PC-3 (cell line): ENCODE data around the gene ARHGAP8. TPM values are rescaled to one million over a fixed set of nuclear protein-coding genes. Genes with fewer than 3 reads are reported as not detected.

Experiments
- ATAC-seq: fragments of 200-7000 bp; cut with Tn5 transposase; 2 replicates; pipeline ENCODE4 v1.9.1; 2020; ENCODE audit warnings: mild to moderate bottlenecking, moderate library complexity
- BruUV-seq: library from RNA; stranded (reverse); fragments of 400-500 nt; replicated peaks from 2 replicates; lab custom pipeline; 2021; lab: Mats Ljungman, UMichigan
- CTCF ChIA-PET: fragments of 300-600 bp; sonication (Branson Sonifier 250); formaldehyde crosslinking; loops from one replicate; lab custom pipeline; 2022; ENCODE audit warnings: antibody characterized with exemption; lab: Charles Lee
- POLR2A ChIA-PET: fragments of 300-600 bp; sonication (Branson Sonifier 250); formaldehyde crosslinking; loops from one replicate; lab custom pipeline; 2022; ENCODE audit warnings: antibody characterized with exemption; ENCODE audit not compliant: unreplicated experiment; lab: Charles Lee
- DNase-seq: peaks from one replicate; pipeline ENCODE4 v3.0.0-alpha.2; 2015
- H2AFZ ChIP-seq: fragments of 300-600 bp; sonication (generic); 2 replicates; pipeline ENCODE4 v1.6.0; 2016; ENCODE audit warnings: antibody characterized with exemption, low read length
- H3F3A ChIP-seq: fragments of 300-600 bp; sonication (generic); one replicate; pipeline ENCODE4 v1.6.0; 2017; ENCODE audit warnings: antibody characterized with exemption, low read length, control low read depth, mild to moderate bottlenecking; ENCODE audit not compliant: unreplicated experiment
- H3K27ac ChIP-seq: fragments of 300-600 bp; sonication (generic); 2 replicates; pipeline ENCODE4 v1.5.1; 2016; ENCODE audit warnings: mild to moderate bottlenecking, low read length
- H3K27me3 ChIP-seq: fragments of 300-600 bp; sonication (generic); 2 replicates; pipeline ENCODE4 v1.6.1; 2016; ENCODE audit warnings: low read length, mixed read lengths
- H3K36me3 ChIP-seq: fragments of 300-600 bp; sonication (generic); 2 replicates; pipeline ENCODE4 v1.6.1; 2016; ENCODE audit warnings: low read depth, mixed run types, low read length, mixed read lengths
- H3K4me1 ChIP-seq: fragments of 300-600 bp; sonication (generic); 2 replicates; pipeline ENCODE4 v1.5.1; 2016; ENCODE audit warnings: low read length; ENCODE audit not compliant: insufficient read depth
- H3K4me2 ChIP-seq: fragments of 300-600 bp; sonication (generic); 2 replicates; pipeline ENCODE4 v1.6.0; 2016; ENCODE audit warnings: low read length
- H3K4me3 ChIP-seq: fragments of 300-600 bp; sonication (generic); 2 replicates; pipeline ENCODE4 v1.5.1; 2016; ENCODE audit warnings: mild to moderate bottlenecking, low read length, mixed read lengths
- H3K79me2 ChIP-seq: fragments of 300-600 bp; sonication (generic); 2 replicates; pipeline ENCODE4 v1.6.1; 2017; ENCODE audit warnings: low read length, mixed read lengths
- H3K9ac ChIP-seq: fragments of 300-600 bp; sonication (generic); 2 replicates; pipeline ENCODE4 v1.6.0; 2016; ENCODE audit warnings: mild to moderate bottlenecking, low read length
- H3K9me2 ChIP-seq: fragments of 300-600 bp; sonication (generic); replicated peaks from 2 replicates; pipeline ENCODE4 v1.6.1; 2016; ENCODE audit warnings: mixed run types, low read length, mixed read lengths
- H3K9me3 ChIP-seq: fragments of 300-600 bp; sonication (generic); 2 replicates; pipeline ENCODE4 v1.6.1; 2016; ENCODE audit warnings: low read length, mixed read lengths
- H4K20me1 ChIP-seq: fragments of 300-600 bp; sonication (generic); 2 replicates; pipeline ENCODE4 v1.6.1; 2016; ENCODE audit warnings: low read length, mixed read lengths
- CTCF ChIP-seq: fragments of 300-600 bp; sonication (generic); conservative IDR thresholded peaks from 2 replicates; pipeline ENCODE4 v1.5.1; 2017; ENCODE audit warnings: antibody characterized with exemption, low read depth, mild to moderate bottlenecking, low read length
- EZH2 ChIP-seq: fragments of 300-600 bp; sonication (generic); IDR thresholded peaks from one replicate; pipeline ENCODE4 v1.6.1; 2017; ENCODE audit warnings: antibody characterized with exemption, mild to moderate bottlenecking, low read length; ENCODE audit not compliant: unreplicated experiment
- EZH2phosphoT487 ChIP-seq: fragments of 300-600 bp; sonication (generic); IDR thresholded peaks from 2 replicates; pipeline ENCODE4 v1.6.1; 2018; ENCODE audit warnings: mild to moderate bottlenecking, antibody characterized with exemption, low read length, borderline replicate concordance
- intact Hi-C: fragments of 100-400 bp; cut with micrococcal nuclease; formaldehyde crosslinking; loops from 2 replicates; pipeline ENCODE4 v1.9.0; 2023
- total RNA-seq: library from RNA; depleted of rRNA; stranded (reverse); fragments of >200 nt; gene quantifications from 2 replicates; pipeline ENCODE4 v1.2.3, GENCODE V29; 2014

The ARHGAP8 gene
- total RNA-seq, 1 experiment from 2014 or later, result 30.9 TPM

- POLR2A ChIA-PET, result no interaction called here
- Histone ChIP-seq H2AFZ (no peak overlapping the region), H3F3A (no peaks in the 10 kb centered on the region), H3K4me2 (no peak overlapping the region), H3K27me3 (no peaks in the 10 kb centered on the region), H3K9ac (no peak overlapping the region), H3K9me2 (no peaks in the 10 kb centered on the region), H3K4me3 (no peak overlapping the region), H3K36me3 (no peaks in the 10 kb centered on the region), H3K9me3 (no peaks in the 10 kb centered on the region), H3K79me2 (no peaks in the 10 kb centered on the region), H3K27ac (no peak overlapping the region), H3K4me1 (no peaks in the 10 kb centered on the region), H4K20me1 (no peaks in the 10 kb centered on the region)
- ATAC-seq (no peak), DNase-seq (no peak)
- no TSS peak for BruUV-seq
- TF ChIP-seq EZH2phosphoT487 (no peak), CTCF (no peak), EZH2 (no peak)
- CTCF ChIA-PET, result no interaction called here
- intact Hi-C loops, result no loop called here
Observed at GRCh38 chr22:44786136-44786535, 33.8 kb downstream of the ARHGAP8 start.

GRCh38 chr22:44786610-44787009 is 34.2 kb downstream of the ARHGAP8 start:
- intact Hi-C loops, result no loop called here
- H3K9me3 ChIP-seq, result no peaks in the 10 kb centered on the region
- CTCF ChIA-PET, result no interaction called here

DNA sequence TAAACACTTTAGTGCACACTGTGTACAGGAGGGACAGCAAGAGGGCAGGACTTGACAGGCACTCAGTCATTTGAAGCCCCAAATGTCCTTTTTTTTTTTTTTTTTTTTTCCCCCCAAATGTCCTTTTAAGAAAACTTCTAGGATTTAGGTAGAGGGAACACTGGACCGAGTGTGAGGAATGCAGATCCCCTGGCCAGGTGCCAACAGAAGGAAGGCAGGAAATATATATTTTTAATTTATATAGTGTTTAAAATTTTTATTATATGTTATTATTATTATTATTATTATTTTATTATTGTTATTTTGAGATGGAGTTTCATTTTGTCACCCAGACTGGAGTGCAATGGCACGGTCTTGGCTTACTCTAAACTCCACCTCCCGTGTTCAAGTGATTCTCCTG is 35.5 kb downstream of the ARHGAP8 start:
- Histone ChIP-seq H3K9me3 (no peaks in the 10 kb centered on the region), H3K9ac (no peak overlapping the region), H4K20me1 (no peaks in the 10 kb centered on the region), H3K4me3 (no peak overlapping the region), H3K27ac (no peak overlapping the region), H3K36me3 (no peaks in the 10 kb centered on the region), H3K4me1 (no peaks in the 10 kb centered on the region), H2AFZ (no peak overlapping the region), H3K27me3 (no peaks in the 10 kb centered on the region), H3K4me2 (no peak overlapping the region), H3K79me2 (no peaks in the 10 kb centered on the region), H3F3A (no peaks in the 10 kb centered on the region), H3K9me2 (no peaks in the 10 kb centered on the region)
- no peak for DNase-seq
- POLR2A ChIA-PET, result no interaction called here
- CTCF ChIA-PET, result no interaction called here
- no peak for ATAC-seq
- no TSS peak for BruUV-seq
- TF ChIP-seq CTCF, result no peak
- TF ChIP-seq EZH2phosphoT487, result no peak
- TF ChIP-seq EZH2, result no peak
- intact Hi-C loops, result no loop called here

More at GRCh38 chr22:44786610-44787009, 34.2 kb downstream of the ARHGAP8 start:
- H3K4me1 ChIP-seq, result no peaks in the 10 kb centered on the region
- TF ChIP-seq EZH2phosphoT487 (no peak), EZH2 (no peak), CTCF (no peak)
- H3K9ac ChIP-seq, result no peak overlapping the region
- no peak overlapping the region for H3K4me2 ChIP-seq
- POLR2A ChIA-PET, result no interaction called here
- ATAC-seq (no peak), DNase-seq (no peak)
- H3F3A ChIP-seq, result no peaks in the 10 kb centered on the region
- no peaks in the 10 kb centered on the region for H4K20me1 ChIP-seq
- no peaks in the 10 kb centered on the region for H3K36me3 ChIP-seq
- H3K27ac ChIP-seq, result no peak overlapping the region
- no peaks in the 10 kb centered on the region for H3K79me2 ChIP-seq
- no peaks in the 10 kb centered on the region for H3K27me3 ChIP-seq
- no peak overlapping the region for H2AFZ ChIP-seq
- no peaks in the 10 kb centered on the region for H3K9me2 ChIP-seq
- H3K4me3 ChIP-seq, result no peak overlapping the region
- BruUV-seq, result no TSS peak
